Common myeloid progenitor, CD34-positive (primary cell): ENCODE data around the gene CMTR1.

Source experiments
- CTCF ChIA-PET: fragments of 350-600 bp; sonication (Branson Sonifier 250); formaldehyde crosslinking; loops from one replicate; lab custom pipeline; 2021; ENCODE audit warnings: antibody characterized with exemption; lab: Charles Lee
- POLR2A ChIA-PET: fragments of 350-600 bp; sonication (Branson Sonifier 250); formaldehyde crosslinking; loops from one replicate; lab custom pipeline; 2021; ENCODE audit warnings: antibody characterized with exemption; lab: Charles Lee
- DNase-seq, 3 donors: peaks; one replicate each; pipeline versions ENCODE4 v3.0.0 to v3.0.0-alpha.2; 2013
- H3K27ac ChIP-seq, 2 experiments: 1 replicate in 1 of 2; 2 replicates in 1 of 2; pipeline ENCODE4 v1.7.0; 2013; ENCODE audit warnings: inconsistent platforms in 2 of 2, low read length in 2 of 2, mild to moderate bottlenecking in 2 of 2, low read depth in 1 of 2, moderate library complexity in 1 of 2; ENCODE audit not compliant: severe bottlenecking in 2 of 2, insufficient read depth in 1 of 2, poor library complexity in 1 of 2
- H3K27me3 ChIP-seq, 5 experiments: replicated peaks in 2 of 5; 1 replicate in 3 of 5; 2 replicates in 2 of 5; pipeline versions ENCODE4 v1.6.1 to v1.7.0; 2013; ENCODE audit warnings: low read length in 4 of 5, mild to moderate bottlenecking in 2 of 5, moderate library complexity in 2 of 5, inconsistent platforms in 1 of 5; ENCODE audit not compliant: insufficient read depth in 5 of 5, control insufficient read depth in 4 of 5
- H3K36me3 ChIP-seq, 4 experiments: 1 replicate in 2 of 4; 2 replicates in 2 of 4; pipeline versions ENCODE4 v1.6.1 to v1.7.0; 2013; ENCODE audit warnings: low read length in 3 of 4, control low read depth in 1 of 4, mild to moderate bottlenecking in 1 of 4; ENCODE audit not compliant: control insufficient read depth in 4 of 4, insufficient read depth in 4 of 4
- H3K4me1 ChIP-seq, 4 experiments: 1 replicate in 3 of 4; 2 replicates in 1 of 4; pipeline versions ENCODE4 v1.6.1 to v1.7.1; 2013; ENCODE audit warnings: low read length in 3 of 4, mild to moderate bottlenecking in 3 of 4, control low read depth in 1 of 4, inconsistent platforms in 1 of 4, moderate library complexity in 1 of 4; ENCODE audit not compliant: control insufficient read depth in 4 of 4, insufficient read depth in 4 of 4; ENCODE audit errors: control extremely low read depth in 1 of 4
- H3K4me3 ChIP-seq, 7 experiments: 1 replicate in 4 of 7; 2 replicates in 3 of 7; pipeline versions ENCODE4 v1.5.1 to v1.7.0; 2013; ENCODE audit warnings: mild to moderate bottlenecking in 7 of 7, low read length in 6 of 7, moderate library complexity in 6 of 7, inconsistent platforms in 2 of 7, low read depth in 2 of 7, control low read depth in 1 of 7; ENCODE audit not compliant: insufficient read depth in 4 of 7, control insufficient read depth in 1 of 7; ENCODE audit errors: extremely low read depth in 1 of 7
- H3K9me3 ChIP-seq, 5 experiments: 1 replicate in 4 of 5; 2 replicates in 1 of 5; pipeline versions ENCODE4 v1.6.1 to v1.7.1; 2013; ENCODE audit warnings: low read length in 4 of 5, mild to moderate bottlenecking in 2 of 5, inconsistent platforms in 1 of 5, low read depth in 1 of 5, moderate library complexity in 1 of 5; ENCODE audit not compliant: control insufficient read depth in 4 of 5, insufficient read depth in 2 of 5; ENCODE audit errors: control extremely low read depth in 1 of 5
- WGBS: methylation state at CpG from one replicate; pipeline ENCODE4 v1.1.5; 2013; ENCODE audit not compliant: insufficient coverage; 5-methylcytosine and 5-hydroxymethylcytosine counted together

The CMTR1 gene

GRCh38 chr6:37491171-37491829 lies 58.3 kb downstream of the CMTR1 start:
- no peak overlapping the region for H3K27ac ChIP-seq
- H3K27me3 ChIP-seq, result peaks cover 0 to 3% (median 0%) of the 10 kb centered on the region in 5 experiments
- H3K9me3 ChIP-seq, result no peaks in the 10 kb centered on the region
- no peak for DNase-seq
- peaks cover 0 to 8% (median 5%) of the 10 kb centered on the region in 4 experiments for H3K4me1 ChIP-seq
- ChIA-PET POLR2A (no interaction called here), CTCF (interaction anchor here (0.6 to 7.0 kb wide), 12 partner anchors 8 to 1079 kb away, joined by 3 to 45 read pairs (median 3); no protein-coding TSS in a partner anchor)
- H3K4me3 ChIP-seq, result no peak overlapping the region
- H3K36me3 ChIP-seq, result peaks cover 0 to 7% (median 0%) of the 10 kb centered on the region in 4 experiments
- WGBS, result 90% methylated on average over 11 of the region's 12 CpGs

GRCh38 chr6:37491830-37492208 lies 58.8 kb downstream of the CMTR1 start:
- no peak overlapping the region for H3K27ac ChIP-seq
- DNase-seq, result no peak
- POLR2A ChIA-PET, result no interaction called here
- peaks cover 0 to 7% (median 1%) of the 10 kb centered on the region in 4 experiments for H3K36me3 ChIP-seq
- no peaks in the 10 kb centered on the region for H3K9me3 ChIP-seq
- no peak overlapping the region for H3K4me3 ChIP-seq
- CTCF ChIA-PET, result interaction anchor here (0.6 to 7.0 kb wide), 12 partner anchors 9 to 1079 kb away, joined by 3 to 45 read pairs (median 4); no protein-coding TSS in a partner anchor
- peaks cover 0 to 8% (median 5%) of the 10 kb centered on the region in 4 experiments for H3K4me1 ChIP-seq
- H3K27me3 ChIP-seq, result peaks cover 0 to 3% (median 0%) of the 10 kb centered on the region in 5 experiments
- 88% methylated on average over 4 of the region's 5 CpGs for WGBS

GRCh38 chr6:37492236-37492972 lies 59.4 kb downstream of the CMTR1 start:
- WGBS, result 85% methylated on average over 7 of the region's 9 CpGs
- Histone ChIP-seq H3K4me3 (no peak overlapping the region), H3K27ac (no peak overlapping the region), H3K9me3 (no peaks in the 10 kb centered on the region), H3K27me3 (peaks cover 0 to 3% (median 0%) of the 10 kb centered on the region in 5 experiments), H3K36me3 (peaks cover 0 to 7% (median 1%) of the 10 kb centered on the region in 4 experiments), H3K4me1 (peaks cover 0 to 8% (median 3%) of the 10 kb centered on the region in 4 experiments)
- DNase-seq, result no peak
- ChIA-PET POLR2A (interaction anchor here (0.7 kb wide), 1 partner anchor 800 kb away, joined by 3 read pairs; no protein-coding TSS in a partner anchor), CTCF (interaction anchor here (0.9 to 7.0 kb wide), 9 partner anchors 9 to 1078 kb away, joined by 3 to 45 read pairs (median 4); no protein-coding TSS in a partner anchor)

GRCh38 chr6:37492991-37493660 lies 60.1 kb downstream of the CMTR1 start:
- CTCF ChIA-PET, result interaction anchor here (1.6 to 7.0 kb wide), 2 partner anchors 9 to 73 kb away, joined by 5 to 45 read pairs; no protein-coding TSS in a partner anchor
- peaks cover 0 to 8% (median 2%) of the 10 kb centered on the region in 4 experiments for H3K4me1 ChIP-seq
- no peaks in the 10 kb centered on the region for H3K9me3 ChIP-seq
- 96% methylated on average over 34 of the region's 38 CpGs for WGBS
- peaks cover 0 to 6% (median 1%) of the 10 kb centered on the region in 4 experiments for H3K36me3 ChIP-seq
- no peak for DNase-seq
- POLR2A ChIA-PET, result interaction anchor here (0.7 kb wide), 1 partner anchor 801 kb away, joined by 3 read pairs; no protein-coding TSS in a partner anchor
- H3K27me3 ChIP-seq, result peaks cover 0 to 3% (median 0%) of the 10 kb centered on the region in 5 experiments
- H3K27ac ChIP-seq, result no peak overlapping the region
- no peak overlapping the region for H3K4me3 ChIP-seq

GRCh38 chr6:37493661-37493995 lies 60.6 kb downstream of the CMTR1 start:
- H3K9me3 ChIP-seq, result no peaks in the 10 kb centered on the region
- H3K4me3 ChIP-seq, result no peak overlapping the region
- H3K36me3 ChIP-seq, result peaks cover 0 to 2% (median under 1%) of the 10 kb centered on the region in 4 experiments
- no peak overlapping the region for H3K27ac ChIP-seq
- peaks cover 0 to 3% (median 0%) of the 10 kb centered on the region in 5 experiments for H3K27me3 ChIP-seq
- ChIA-PET POLR2A (no interaction called here), CTCF (interaction anchor here (7.0 kb wide), 1 partner anchor 73 kb away, joined by 45 read pairs; no protein-coding TSS in a partner anchor)
- DNase-seq, result no peak
- 92% methylated on average over 7 of the region's 9 CpGs for WGBS
- peaks cover 0 to 8% (median 2%) of the 10 kb centered on the region in 4 experiments for H3K4me1 ChIP-seq

GRCh38 chr6:37495244-37495934 lies 62.4 kb downstream of the CMTR1 start:
- Histone ChIP-seq H3K9me3 (no peaks in the 10 kb centered on the region), H3K4me3 (no peak overlapping the region), H3K36me3 (peaks cover 0 to 2% (median 0%) of the 10 kb centered on the region in 4 experiments), H3K4me1 (peaks cover 5 to 15% (median 9%) of the 10 kb centered on the region in 4 experiments), H3K27me3 (peaks cover 0 to 3% (median 0%) of the 10 kb centered on the region in 5 experiments), H3K27ac (no peak overlapping the region)
- POLR2A ChIA-PET, result no interaction called here
- CTCF ChIA-PET, result interaction anchor here (0.6 to 1.3 kb wide), 5 partner anchors 10 to 195 kb away, joined by 3 to 5 read pairs (median 3); no protein-coding TSS in a partner anchor
- DNase-seq, result no peak
- 100% methylated on average over 3 of the region's 4 CpGs for WGBS
